CD4-positive, alpha-beta T cell treated with Interleukin-1 beta for 1 hour (primary cell): ENCODE measurements around the gene SDHA.
"Not testable (repeated sequence)": the region's sequence is repeated elsewhere in the genome, so short reads cannot be mapped to it uniquely, and the experiment has no call there.

Experiments
- DNase-seq, 2 donors: peaks; one replicate each; pipeline ENCODE4 v3.0.0-alpha.2; 2020 to 2022

SDHA gene

DNA sequence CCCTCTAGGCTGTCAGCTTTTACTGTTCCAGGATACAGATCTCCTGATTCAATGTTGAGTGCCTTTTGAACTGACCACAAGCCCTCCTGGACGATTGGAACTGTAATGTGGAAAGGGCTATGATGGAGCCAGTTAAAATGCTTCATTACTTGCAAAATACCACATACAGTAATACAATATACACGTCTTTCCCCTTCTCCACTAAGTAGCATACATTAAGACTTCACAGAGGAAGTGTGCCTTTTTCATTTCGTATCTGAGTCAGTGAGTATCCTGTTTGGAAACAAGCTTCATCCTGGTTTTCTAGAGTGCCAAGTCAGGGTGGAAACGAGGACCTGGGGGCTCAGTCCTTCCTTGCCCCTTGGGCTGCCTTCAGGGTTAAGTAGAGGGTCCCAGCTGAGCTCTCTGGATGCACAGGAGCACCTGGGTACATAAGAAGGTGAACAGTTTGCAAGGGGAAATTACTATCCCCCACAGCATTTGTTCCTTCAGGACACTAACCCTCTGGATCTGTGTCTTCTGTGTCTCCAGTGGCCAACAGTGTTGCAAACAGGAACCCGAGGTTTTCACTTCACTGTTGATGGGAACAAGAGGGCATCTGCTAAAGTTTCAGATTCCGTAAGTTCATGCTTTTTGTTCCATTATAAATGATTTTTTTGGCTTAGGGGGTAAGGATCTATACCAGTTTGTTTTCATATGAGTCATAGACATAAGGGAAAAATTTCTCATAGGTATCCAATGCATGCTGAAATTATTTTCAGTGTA is 5.0 kb downstream of the SDHA start:
- DNase-seq, result not testable (repeated sequence)

DNA sequence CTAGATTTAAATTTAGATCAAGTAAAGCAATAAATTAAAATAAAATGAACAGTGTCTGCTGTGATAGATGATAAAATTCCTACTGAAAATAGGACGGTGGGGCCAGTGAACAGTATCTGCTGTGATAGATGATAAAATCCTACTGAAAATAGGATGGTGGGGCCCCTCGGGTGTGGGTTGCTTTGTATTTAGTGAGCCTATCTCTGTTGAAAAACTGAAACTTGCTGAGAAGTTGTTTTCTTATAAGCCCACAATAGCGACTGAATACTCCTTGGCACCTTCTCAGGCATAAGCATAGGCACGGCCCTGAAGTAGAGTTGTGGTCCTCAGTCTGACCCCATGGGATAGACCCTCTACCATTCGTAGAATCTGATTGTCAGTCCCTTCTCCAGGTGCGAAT is 5.7 kb downstream of the SDHA start:
- DNase-seq, result no peak

DNA sequence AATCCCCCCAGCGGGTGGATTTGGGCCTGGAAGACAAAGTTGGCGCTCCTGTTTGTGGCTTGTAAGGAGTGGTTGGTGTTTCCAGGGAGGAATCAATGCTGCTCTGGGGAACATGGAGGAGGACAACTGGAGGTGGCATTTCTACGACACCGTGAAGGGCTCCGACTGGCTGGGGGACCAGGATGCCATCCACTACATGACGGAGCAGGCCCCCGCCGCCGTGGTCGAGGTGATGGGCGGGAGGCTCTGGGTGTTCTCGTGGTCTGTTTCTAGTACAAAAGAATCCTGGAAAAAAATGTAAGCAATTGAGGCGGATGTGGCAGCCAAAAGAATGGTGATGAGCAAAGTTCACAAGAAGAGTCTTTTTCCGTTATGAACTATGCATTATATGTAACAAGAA is 7.2 kb downstream of the SDHA start:
- DNase-seq, result no peak

DNA sequence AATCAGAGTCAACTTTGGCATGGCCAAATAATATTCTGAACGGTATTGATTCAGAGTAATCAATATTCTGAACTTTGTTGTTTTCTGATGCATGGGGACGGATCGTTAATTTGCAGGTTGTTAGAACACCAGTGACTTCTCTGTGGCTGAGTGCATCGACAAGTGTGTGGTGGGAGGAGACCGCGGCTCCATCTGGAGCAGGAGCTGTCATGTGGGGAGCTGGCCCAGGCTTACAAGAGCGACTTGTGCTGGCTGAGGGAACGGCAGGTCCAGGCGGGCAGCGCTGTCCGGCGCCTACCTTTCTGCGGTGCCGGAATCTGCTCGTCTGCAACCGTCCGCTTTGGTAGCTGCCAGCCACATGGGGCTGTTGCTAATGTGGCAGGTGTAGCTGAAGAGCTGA is 9.3 kb downstream of the SDHA start:
- DNase-seq, result not testable (repeated sequence)

DNA sequence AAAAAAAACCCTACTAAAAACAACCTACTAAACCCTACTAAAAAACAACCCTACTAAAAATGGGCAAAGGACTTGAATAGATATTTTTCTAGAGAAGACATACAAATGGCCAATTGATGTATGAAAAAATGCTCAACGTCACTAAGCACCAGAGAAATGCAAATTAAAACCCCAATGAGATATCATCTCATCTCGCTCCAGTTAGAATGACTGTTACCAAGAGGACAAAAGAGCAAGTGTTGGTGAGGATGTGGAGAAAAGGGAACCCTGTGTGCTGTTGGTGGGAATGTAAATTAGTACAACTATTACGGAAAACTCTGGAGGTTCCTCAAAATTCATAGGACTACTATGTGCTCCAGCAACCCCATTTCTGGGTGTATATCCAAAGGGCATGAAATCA is 10.8 kb downstream of the SDHA start:
- no peak for DNase-seq

DNA sequence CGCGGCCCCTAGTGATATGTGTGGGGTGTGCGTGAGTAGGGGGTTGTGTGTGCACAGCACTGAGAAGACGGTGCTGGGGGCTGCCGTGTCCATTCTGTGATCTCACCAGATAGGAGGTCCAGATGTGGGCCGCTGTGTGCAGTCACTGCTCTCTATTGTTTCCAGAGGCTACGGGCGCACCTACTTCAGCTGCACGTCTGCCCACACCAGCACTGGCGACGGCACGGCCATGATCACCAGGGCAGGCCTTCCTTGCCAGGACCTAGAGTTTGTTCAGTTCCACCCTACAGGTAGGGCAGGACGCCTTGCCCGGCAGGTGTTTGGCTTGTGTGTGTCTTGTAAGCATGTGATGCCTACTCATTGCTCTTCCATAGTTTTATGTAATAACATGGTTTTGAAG is 12.6 kb downstream of the SDHA start:
- no peak for DNase-seq

DNA sequence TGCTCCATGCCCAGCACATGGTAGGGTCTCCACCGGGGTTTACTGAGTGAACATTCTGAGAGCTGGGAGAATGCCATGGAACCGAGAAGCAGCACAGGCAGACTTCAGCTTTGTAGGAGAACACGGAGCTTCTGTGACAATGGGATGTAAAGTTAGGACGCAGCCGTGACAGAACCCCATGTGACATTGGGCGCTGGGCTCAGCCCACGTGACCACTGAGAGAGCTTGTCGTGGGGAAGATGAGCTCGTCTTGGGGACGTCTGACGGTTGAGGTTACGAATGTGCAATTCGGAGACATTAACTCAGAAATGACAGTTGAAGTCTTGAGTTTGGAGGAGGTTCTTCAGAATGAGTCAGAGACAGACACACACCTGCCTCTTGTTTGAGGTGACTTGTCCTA is 13.5 kb downstream of the SDHA start:
- DNase-seq, result no peak

DNA sequence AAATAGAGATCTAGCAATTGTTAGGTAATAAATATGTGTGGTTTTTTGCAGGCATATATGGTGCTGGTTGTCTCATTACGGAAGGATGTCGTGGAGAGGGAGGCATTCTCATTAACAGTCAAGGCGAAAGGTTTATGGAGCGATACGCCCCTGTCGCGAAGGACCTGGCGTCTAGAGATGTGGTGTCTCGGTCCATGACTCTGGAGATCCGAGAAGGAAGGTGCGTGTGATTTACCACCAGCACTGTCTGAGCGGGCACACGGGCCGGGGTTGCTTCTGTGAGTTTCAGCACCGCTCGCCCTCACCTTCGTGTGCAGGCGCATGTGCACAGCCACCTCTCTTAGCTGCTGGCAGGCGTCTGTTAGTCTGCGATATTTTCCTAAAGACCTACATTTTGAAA is 15.3 kb downstream of the SDHA start:
- DNase-seq, result not testable (repeated sequence)

DNA sequence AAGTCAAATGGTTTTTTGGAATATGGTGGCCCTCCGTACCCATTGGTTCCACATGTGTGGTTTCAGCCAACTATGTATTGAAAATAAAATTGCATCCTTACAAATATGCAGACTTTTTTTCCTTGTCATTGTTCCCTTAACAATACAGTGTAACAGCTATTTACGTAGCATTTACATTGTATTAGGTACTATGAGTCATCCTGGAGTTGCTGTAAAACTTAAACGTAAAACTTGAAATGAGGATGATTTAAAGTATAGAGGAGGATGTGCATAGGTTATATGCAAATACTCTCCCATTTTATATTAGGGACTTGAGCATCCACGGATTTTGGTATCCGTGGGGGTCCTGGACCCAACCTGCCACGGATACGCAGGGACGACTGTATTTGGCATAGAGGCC is 16.3 kb downstream of the SDHA start:
- DNase-seq, result no peak

DNA sequence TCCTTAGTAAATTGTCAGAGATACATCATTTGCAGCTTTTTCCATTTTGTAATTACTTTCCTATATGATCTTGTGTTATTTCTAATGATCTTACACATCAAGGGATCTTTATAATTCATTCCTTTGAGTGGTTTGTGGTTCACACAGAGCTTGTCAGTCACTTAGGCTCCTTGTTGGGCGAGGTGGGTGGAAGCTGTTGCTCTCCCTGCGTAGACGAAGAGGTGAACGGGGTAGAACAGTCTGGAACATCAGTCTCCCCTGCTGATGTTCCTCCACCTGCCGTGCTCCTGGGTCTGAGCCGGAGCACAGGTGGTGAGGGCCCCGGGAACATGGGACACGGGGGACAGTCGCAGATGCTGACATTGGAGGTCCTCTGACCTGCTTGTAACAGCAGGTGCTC is 17.4 kb downstream of the SDHA start:
- not testable (repeated sequence) for DNase-seq

DNA sequence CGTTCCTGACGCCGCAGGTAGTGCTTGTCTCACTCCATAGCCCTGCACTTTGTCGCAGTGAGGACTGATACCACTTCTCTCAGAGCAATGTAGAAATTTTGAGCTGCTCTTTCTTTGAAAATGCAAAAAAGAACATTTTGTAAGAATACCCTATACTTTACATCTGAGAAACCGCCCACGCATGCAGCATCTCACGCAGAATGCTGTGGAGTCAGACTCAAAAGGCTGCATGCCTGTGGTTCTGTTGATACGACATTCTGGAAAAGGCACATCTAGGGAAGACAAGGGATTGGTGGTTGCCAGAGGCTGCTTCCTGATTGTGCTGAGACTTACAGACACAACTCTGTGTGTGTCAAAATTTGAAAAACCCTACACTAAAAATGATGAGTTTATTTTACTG is 19.8 kb downstream of the SDHA start:
- not testable (repeated sequence) for DNase-seq

DNA sequence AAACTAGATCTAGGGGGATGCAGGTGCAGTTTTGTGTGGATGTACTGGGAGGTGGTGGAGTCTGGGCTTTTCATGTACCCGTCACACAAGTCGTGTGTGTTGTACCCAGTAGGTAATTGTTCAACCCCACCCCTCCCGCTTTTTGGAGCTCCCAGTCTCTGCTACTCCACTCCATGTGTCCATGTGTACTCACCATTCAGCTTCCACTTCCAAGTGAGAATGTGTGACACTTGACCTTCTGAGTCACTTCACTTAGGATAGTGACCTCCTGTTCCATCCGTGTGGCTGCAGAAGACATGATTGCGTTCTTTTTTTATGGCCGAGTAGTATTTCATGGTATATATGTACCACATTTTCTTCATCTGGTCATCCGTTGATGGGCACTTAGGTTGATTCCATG is 22.4 kb downstream of the SDHA start:
- not testable (repeated sequence) for DNase-seq

DNA sequence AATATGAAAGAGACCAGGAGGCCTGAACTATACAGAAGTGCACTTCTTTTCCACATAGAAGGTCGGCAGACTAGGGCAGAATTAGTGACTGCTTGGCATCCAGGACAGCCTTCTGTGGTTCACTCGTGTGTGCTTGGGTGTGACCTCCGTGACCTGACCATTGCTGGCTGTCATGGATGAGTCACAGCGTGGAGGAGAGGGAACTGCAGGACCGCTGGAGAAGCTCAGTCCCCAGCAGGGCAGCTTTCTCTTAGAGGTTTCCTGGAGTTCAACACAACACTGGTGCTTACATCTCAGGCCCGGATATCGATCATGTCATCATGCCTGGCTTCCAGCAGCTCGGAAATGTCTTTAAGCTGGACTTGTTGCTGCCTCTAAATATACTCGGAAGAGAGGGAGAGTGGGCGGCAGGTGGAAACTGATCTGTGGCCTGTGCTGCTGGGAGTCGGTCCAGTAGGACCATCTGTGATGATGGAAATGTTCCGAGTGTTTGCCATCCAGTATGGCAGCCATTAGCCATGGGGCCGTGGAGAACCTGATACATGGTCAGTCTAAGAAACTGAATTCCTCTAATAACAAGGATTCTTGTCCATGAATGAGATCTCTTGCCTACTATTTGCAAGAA is 23.0 kb downstream of the SDHA start:
- DNase-seq, result not testable (repeated sequence)

DNA sequence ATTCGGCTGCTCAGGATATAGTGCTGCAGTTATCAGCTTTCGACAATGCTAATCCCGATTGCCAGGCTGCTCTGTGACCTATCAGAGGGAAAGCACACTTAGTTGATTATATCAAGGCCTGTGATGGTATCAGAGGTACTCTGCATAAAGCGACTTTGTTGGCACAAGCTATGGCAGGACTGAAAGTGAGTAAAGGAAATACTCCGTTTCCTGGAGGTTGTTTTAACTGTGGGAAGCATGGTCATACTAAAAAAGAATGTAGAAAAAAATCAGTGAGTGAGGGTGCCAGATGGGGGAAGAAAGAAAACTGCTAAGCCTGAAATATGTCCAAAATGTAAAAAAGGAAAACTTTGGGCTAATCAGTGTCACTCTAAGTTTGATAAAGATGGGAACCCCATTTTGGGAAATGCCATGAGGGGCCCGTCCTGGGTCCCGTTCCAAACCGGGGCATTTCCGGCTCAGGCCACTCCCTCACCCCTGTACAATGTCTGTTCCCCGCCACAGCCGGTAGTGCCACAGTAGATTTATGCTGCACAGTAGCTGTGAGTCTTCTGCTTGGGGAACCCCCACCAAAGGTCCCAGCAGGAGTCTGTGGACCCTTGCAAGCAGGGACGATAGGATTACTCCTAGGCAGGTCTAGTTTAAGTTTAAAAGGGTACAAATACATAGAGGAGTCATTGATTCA is 25.7 kb downstream of the SDHA start:
- DNase-seq, result not testable (repeated sequence)

DNA sequence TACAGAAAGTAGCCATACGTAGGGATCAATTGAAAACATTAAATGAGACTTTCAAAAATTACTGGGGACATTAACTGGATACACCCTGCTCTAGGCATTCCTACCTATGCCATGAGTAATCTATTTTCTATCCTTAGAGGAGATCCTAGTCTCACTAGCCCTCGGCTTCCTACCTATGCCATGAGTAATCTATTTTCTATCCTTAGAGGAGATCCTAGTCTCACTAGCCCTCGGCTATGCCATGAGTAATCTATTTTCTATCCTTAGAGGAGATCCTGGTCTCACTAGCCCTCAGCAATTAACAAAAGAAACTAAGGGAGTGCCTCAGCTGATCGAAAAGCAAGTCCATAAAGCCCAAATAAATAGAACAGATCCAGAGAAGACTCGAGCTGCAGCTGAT is 27.6 kb downstream of the SDHA start:
- not testable (repeated sequence) for DNase-seq

DNA sequence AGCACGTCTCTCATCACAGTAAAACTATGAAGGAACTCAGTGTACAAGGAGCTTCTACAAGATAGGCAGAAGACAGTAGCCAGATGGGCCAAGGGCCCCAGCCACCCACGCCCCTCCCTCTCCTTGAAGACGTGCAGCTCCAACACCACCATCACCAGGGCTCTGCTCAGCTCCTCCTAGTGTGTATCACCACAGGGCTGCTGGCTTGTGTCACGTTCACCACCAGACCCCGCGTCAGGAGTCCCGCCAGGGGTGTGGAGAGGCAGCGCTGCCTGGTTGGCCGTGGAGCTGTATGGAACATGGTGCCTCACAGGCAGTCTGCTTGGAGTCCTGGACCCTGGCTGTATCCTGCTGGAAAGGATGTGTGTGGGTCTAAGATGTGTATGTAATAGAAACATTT is 32.3 kb downstream of the SDHA start:
- not testable (repeated sequence) for DNase-seq

DNA sequence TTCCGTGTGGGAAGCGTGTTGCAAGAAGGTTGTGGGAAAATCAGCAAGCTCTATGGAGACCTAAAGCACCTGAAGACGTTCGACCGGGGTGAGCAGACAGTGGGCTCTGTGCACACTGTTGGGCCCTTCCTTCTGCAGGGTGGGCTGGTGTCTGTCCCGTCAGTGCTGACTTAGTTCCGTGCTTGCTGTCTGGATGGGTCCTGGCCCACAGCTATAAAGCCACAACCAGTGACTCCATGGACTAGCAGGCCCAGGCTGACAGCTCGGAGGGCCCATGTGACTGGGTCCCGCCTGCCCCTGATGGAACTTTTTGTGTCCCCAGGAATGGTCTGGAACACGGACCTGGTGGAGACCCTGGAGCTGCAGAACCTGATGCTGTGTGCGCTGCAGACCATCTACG is 32.9 kb downstream of the SDHA start:
- not testable (repeated sequence) for DNase-seq

DNA sequence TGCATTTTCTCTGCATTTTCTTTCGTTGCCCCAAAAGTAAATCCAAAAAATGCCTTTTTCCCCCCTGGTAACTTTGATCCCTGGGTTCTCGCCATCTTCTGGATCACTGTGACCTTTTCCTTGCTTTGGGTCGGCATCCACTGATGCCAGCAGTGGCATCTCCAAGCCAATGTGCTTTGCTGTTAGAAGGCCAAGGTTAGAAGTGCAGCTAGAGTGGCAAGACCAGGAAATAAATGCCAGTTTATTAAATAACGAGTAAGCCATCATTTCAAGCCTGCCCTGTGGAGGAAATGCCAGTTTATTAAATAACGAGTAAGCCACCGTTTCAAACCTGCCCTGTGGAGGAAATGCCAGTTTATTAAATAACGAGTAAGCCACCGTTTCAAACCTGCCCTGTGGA is 33.4 kb downstream of the SDHA start:
- DNase-seq, result not testable (repeated sequence)

DNA sequence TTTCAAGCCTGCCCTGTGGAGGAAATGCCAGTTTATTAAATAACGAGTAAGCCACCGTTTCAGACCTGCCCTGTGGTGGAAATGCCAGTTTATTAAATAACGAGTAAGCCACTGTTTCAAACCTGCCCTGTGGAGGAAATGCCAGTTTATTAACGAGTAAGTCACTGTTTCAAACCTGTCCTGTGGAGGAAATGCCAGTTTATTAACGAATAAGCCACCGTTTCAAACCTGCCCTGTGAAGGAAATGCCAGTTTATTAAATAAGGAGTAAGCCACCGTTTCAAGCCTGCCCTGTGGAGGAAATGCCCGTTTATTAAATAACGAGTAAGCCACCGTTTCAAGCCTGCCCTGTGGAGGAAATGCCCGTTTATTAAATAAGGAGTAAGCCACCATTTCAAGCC is 33.9 kb downstream of the SDHA start:
- DNase-seq, result not testable (repeated sequence)

DNA sequence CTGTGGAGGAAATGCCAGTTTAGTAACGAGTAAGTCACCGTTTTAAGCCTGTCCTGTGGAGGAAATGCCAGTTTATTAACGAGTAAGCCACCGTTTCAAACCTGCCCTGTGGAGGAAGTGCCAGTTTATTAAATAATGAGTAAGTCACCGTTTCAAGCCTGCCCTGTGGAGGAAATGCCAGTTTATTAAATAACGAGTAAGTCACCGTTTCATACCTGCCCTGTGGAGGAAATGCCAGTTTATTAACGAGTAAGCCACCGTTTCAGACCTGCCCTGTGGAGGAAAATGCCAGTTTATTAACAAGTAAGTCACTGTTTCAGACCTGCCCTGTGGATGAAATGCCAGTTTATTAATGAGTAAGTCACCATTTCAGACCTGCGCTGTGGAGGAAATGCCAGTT is 34.4 kb downstream of the SDHA start:
- DNase-seq, result no peak

DNA sequence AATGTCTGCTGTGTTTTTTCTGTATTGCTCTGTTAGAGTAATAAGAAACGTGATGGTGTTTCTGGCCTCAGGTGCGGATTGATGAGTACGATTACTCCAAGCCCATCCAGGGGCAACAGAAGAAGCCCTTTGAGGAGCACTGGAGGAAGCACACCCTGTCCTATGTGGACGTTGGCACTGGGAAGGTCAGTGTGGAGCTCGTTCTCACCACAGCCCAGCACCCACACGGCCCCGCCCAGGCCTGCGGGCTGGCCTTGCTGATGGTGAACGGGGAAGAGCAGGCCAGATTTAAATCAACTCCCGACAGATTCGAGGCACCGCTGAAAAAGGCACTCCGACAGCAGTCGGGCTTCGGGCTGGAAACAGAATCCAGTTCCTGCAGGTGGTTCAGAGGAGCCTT is 36.2 kb downstream of the SDHA start:
- not testable (repeated sequence) for DNase-seq

DNA sequence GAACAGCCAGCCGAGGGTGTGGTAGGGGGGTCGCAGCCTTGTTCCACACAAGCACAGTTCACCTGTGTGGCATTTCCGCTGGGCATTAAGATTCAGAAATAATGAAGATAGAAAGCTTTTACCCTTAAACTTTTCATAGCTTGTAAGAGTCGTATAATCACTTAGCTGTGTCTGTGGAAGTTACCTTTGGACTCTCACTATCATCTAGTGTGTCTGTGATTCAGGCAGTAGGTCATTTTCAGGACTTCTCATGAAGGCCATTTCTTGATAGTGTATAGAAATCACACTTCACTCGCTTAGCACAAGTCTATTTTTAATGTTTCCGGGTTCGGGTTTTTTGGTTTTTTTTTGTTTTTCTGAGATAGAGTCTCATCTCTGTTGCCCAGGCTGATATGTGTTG is 37.0 kb downstream of the SDHA start:
- not testable (repeated sequence) for DNase-seq

DNA sequence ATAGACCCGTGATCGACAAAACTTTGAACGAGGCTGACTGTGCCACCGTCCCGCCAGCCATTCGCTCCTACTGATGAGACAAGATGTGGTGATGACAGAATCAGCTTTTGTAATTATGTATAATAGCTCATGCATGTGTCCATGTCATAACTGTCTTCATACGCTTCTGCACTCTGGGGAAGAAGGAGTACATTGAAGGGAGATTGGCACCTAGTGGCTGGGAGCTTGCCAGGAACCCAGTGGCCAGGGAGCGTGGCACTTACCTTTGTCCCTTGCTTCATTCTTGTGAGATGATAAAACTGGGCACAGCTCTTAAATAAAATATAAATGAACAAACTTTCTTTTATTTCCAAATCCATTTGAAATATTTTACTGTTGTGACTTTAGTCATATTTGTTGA is 38.2 kb downstream of the SDHA start:
- DNase-seq, result not testable (repeated sequence)

DNA sequence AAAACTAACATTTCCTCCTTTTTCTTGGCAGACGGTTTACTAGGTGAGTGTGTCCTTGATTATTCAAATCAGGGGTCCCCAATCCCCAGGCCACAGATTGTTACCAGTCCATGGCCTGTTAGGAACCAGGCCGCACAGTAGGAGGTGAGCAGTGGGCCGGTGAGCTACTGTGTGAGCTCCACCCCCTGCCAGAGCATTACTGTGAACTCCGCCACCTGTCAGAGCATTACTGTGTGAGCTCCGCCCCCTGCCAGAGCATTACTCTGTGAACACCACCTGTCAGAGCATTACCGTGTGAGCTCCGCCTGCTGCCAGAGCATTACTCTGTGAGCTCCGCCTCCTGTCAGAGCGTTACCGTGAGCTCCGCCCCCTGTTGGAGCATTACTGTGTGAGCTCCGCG is 39.0 kb downstream of the SDHA start:
- no peak for DNase-seq
